GM12878 (cell line): ENCODE results near the gene PPP1R37. TPM values are rescaled to one million over a fixed set of nuclear protein-coding genes. Genes with fewer than 3 reads are reported as not detected.
"Not testable (repeated sequence)": the region's sequence is repeated elsewhere in the genome, so short reads cannot be mapped to it uniquely, and the experiment has no call there.

ENCODE experiments used
- ATAC-seq: fragments of 200-7000 bp; cut with Tn5 transposase; 3 replicates; pipeline ENCODE4 v1.9.1; 2020; ENCODE audit warnings: mild to moderate bottlenecking, moderate library complexity
- BruUV-seq: library from RNA; stranded (reverse); fragments of 400-500 nt; replicated peaks from 2 replicates; lab custom pipeline; 2021; lab: Mats Ljungman, UMichigan
- CTCF ChIA-PET: fragments of 300-600 bp; sonication (Branson Sonifier 250); formaldehyde crosslinking; extraction: SDS; loops from one replicate; lab custom pipeline; 2021; ENCODE audit warnings: inconsistent platforms; lab: Yijun Ruan, JAX
- POLR2A ChIA-PET: fragments of 350-600 bp; formaldehyde crosslinking; extraction: SDS; loops from one replicate; lab custom pipeline; 2021; ENCODE audit warnings: inconsistent platforms; lab: Charles Lee
- RAD21 ChIA-PET: fragments of 300-600 bp; sonication (Branson Sonifier 250); formaldehyde crosslinking; loops from one replicate; lab custom pipeline; 2023; ENCODE audit warnings: antibody characterized with exemption; ENCODE audit not compliant: unreplicated experiment; lab: Charles Lee
- SMC1A ChIA-PET: fragments of 300-600 bp; sonication (Branson Sonifier 250); formaldehyde crosslinking; loops from one replicate; lab custom pipeline; 2023; ENCODE audit not compliant: unreplicated experiment, uncharacterized antibody; lab: Charles Lee
- DNase-seq: peaks from one replicate; pipeline ENCODE4 v3.0.0-alpha.2; 2011; ENCODE audit warnings: low read depth, low spot score
- FAIRE-seq: peaks from 3 replicates; lab custom pipeline; 2011; peaks lifted over from hg19 to GRCh38; lab: Jason Lieb, UNC
- H2AFZ ChIP-seq: 2 replicates; pipeline ENCODE4 v1.6.0; 2011; ENCODE audit warnings: low read depth, low read length, control low read depth; ENCODE audit not compliant: control insufficient read depth
- H3K27ac ChIP-seq: 2 replicates; pipeline ENCODE4 v1.5.1; 2011; ENCODE audit warnings: control low read depth; ENCODE audit not compliant: control insufficient read depth, insufficient read depth
- H3K27me3 ChIP-seq, 2 experiments: replicated peaks in 1 of 2; 2 replicates each; pipeline versions ENCODE4 v1.6.0 to v1.6.1; 2011; ENCODE audit warnings: low read length in 1 of 2; ENCODE audit not compliant: control insufficient read depth in 2 of 2, insufficient read depth in 2 of 2
- H3K36me3 ChIP-seq, 2 experiments: 2 replicates each; pipeline ENCODE4 v1.5.1; 2011; ENCODE audit warnings: low read length in 1 of 2; ENCODE audit not compliant: control insufficient read depth in 2 of 2, insufficient read depth in 2 of 2
- H3K4me1 ChIP-seq: 2 replicates; pipeline ENCODE4 v1.6.1; 2011; ENCODE audit warnings: mild to moderate bottlenecking, low read length, moderate library complexity, mixed read lengths; ENCODE audit not compliant: control insufficient read depth, insufficient read depth
- H3K4me2 ChIP-seq: 2 replicates; pipeline ENCODE4 v1.6.0; 2011; ENCODE audit warnings: control low read depth; ENCODE audit not compliant: control insufficient read depth, insufficient read depth
- H3K4me3 ChIP-seq: fragments of 200-600 bp; sonication (generic); 2 replicates; pipeline ENCODE4 v1.5.1; 2016
- H3K79me2 ChIP-seq: 2 replicates; pipeline ENCODE4 v1.6.0; 2011; ENCODE audit warnings: low read length; ENCODE audit not compliant: control insufficient read depth, insufficient read depth
- H3K9ac ChIP-seq: 2 replicates; pipeline ENCODE4 v1.8.0; 2011; ENCODE audit warnings: low read length, control low read depth, mixed read lengths; ENCODE audit not compliant: control insufficient read depth, insufficient read depth
- H3K9me3 ChIP-seq: replicated peaks from 3 replicates; pipeline ENCODE4 v1.5.1; 2011; ENCODE audit warnings: mild to moderate bottlenecking, low read length; ENCODE audit not compliant: control insufficient read depth, insufficient read depth
- H4K20me1 ChIP-seq: 2 replicates; pipeline ENCODE4 v1.6.0; 2011; ENCODE audit not compliant: control insufficient read depth, insufficient read depth
- NFIC ChIP-seq: IDR thresholded peaks from 2 replicates; pipeline ENCODE4 v1.6.1; 2012; ENCODE audit warnings: low read depth, mild to moderate bottlenecking, inconsistent platforms, low read length, moderate library complexity
- SPI1 ChIP-seq: IDR thresholded peaks from 2 replicates; pipeline ENCODE4 v1.6.1; 2011; ENCODE audit warnings: low read depth, mild to moderate bottlenecking, low read length, moderate library complexity, borderline replicate concordance; ENCODE audit not compliant: insufficient read depth
- WGBS: methylation state at CpG from one replicate; pipeline ENCODE4 v1.1.6; 2016; ENCODE audit warnings: low lambda C conversion rate; ENCODE audit not compliant: insufficient replicate concordance, insufficient coverage; ENCODE audit errors: missing lambda C conversion rate; 5-methylcytosine and 5-hydroxymethylcytosine counted together
- in situ Hi-C: fragments of 300-500 bp; cut with MboI; formaldehyde crosslinking; loops from 9 replicates; pipeline ENCODE4 v1.14.3; 2018; ENCODE audit warnings: mixed read lengths
- intact Hi-C: fragments of 100-400 bp; cut with micrococcal nuclease; formaldehyde crosslinking; loops from one replicate; pipeline ENCODE4 v1.14.2; 2022; ENCODE audit not compliant: unreplicated experiment
- polyA plus RNA-seq, 11 experiments: library from polyadenylated mRNA; depleted of rRNA in 4 of 11; unstranded in 6 of 11; stranded (reverse) in 5 of 11; fragments of >200 nt; fragmentation: Nextera tagmentation in 4 of 11; fragmentation: Illumina TruSeq in 1 of 11; extraction: Ambion mirVana in 4 of 11; extraction: Trizol in 1 of 11; gene quantifications; 1 replicate in 1 of 11; 2 replicates in 10 of 11; pipeline versions ENCODE4 v1.2.1 to v1.2.3, GENCODE V29; 2011 to 2016; ENCODE audit warnings: inconsistent platforms in 2 of 11, missing spikeins in 2 of 11, low read depth in 1 of 11
- total RNA-seq, 4 experiments: library from RNA; depleted of rRNA in 3 of 4; stranded (reverse); fragments of >200 nt in 3 of 4; fragmentation: Illumina TruSeq in 1 of 4; extraction: Trizol in 1 of 4; gene quantifications; 2 replicates each; pipeline versions ENCODE4 v1.2.1 to v1.2.3, GENCODE V29; 2013 to 2021

Gene PPP1R37
- total and polyA plus RNA-seq, 10 of the 15 experiments (the other 5 are each of a cell fraction or from before 2014, with no cell fraction given) = 0.09 to 21.3 (median 5.1) TPM; not detected in 1

- TF ChIP-seq SPI1 = 0 out of 2 replicates have a peak, but pooled peaks have one; percentile 4
Observed at GRCh38 chr19:45104658-45105349, 11.8 kb downstream of the PPP1R37 start (continued).

- WGBS = 83% methylated on average over 11 of the region's 11 CpGs
- SMC1A ChIA-PET, H3K9me3 ChIP-seq, H3K27ac ChIP-seq, BruUV-seq, H3K4me3 ChIP-seq, H4K20me1 ChIP-seq, H3K9ac ChIP-seq, H2AFZ ChIP-seq, ATAC-seq, H3K27me3 ChIP-seq, H3K36me3 ChIP-seq, FAIRE-seq, DNase-seq, in situ Hi-C loops, intact Hi-C loops, CTCF ChIA-PET, H3K4me2 ChIP-seq, RAD21 ChIA-PET: not testable (repeated sequence)
- Histone ChIP-seq H3K79me2 (peaks cover 61% of the 10 kb centered on the region), H3K4me1 (peaks cover 42% of the 10 kb centered on the region)
- POLR2A ChIA-PET = interaction anchor here (1.2 kb wide), 1 partner anchor 14 kb away, joined by 4 read pairs; the partner anchor contains the start of gene PPP1R37
Observed at GRCh38 chr19:45106363-45106762, 13.4 kb downstream of the PPP1R37 start.

GRCh38 chr19:45107621-45108150 lies 14.7 kb downstream of the PPP1R37 start:
- CTCF ChIA-PET = no interaction called here

More at GRCh38 chr19:45107621-45108150, 14.7 kb downstream of the PPP1R37 start:
- intact Hi-C loops (no loop called here), in situ Hi-C loops (no loop called here)
- Histone ChIP-seq H4K20me1 (peaks cover 3% of the 10 kb centered on the region; the same call in 1 of the 2 replicates), H3K27ac (no peak overlapping the region), H3K4me1 (peaks cover 44% of the 10 kb centered on the region), H3K9me3 (no peaks in the 10 kb centered on the region), H3K36me3 (peaks cover 0 to 10% of the 10 kb centered on the region in 2 experiments; a peak in 3 of 4 replicates), H3K4me3 (no peak overlapping the region), H3K79me2 (peaks cover 64% of the 10 kb centered on the region), H3K4me2 (peak overlapping the region; percentile 22; the same call in 1 of the 2 replicates), H3K9ac (no peak overlapping the region), H3K27me3 (no peaks in the 10 kb centered on the region), H2AFZ (no peak overlapping the region)
- ChIA-PET SMC1A (interaction anchor here (0.6 to 1.4 kb wide), 2 partner anchors 16 to 794 kb away, joined by 3 read pairs; no protein-coding TSS in a partner anchor), RAD21 (interaction anchor here (1.3 kb wide), 1 partner anchor 9 kb away, joined by 3 read pairs; no protein-coding TSS in a partner anchor), POLR2A (interaction anchor here (0.7 kb wide), 1 partner anchor 11 kb away, joined by 3 read pairs; no protein-coding TSS in a partner anchor)
- peak; percentile 89 for FAIRE-seq
- no peak for DNase-seq
- BruUV-seq = TSS peak; percentile 17
- WGBS = 70% methylated on average over 12 of the region's 12 CpGs
- no peak for ATAC-seq
- TF ChIP-seq NFIC = no peak
